H1 (cell line): Measurements from ENCODE around the gene ARHGAP23. TPM values are rescaled to one million over a fixed set of nuclear protein-coding genes. Genes with fewer than 3 reads are reported as not detected.
A peak's percentile ranks its signal among the peaks of the same experiment; 100 is the strongest.

Experiments
- CTCF ChIA-PET: fragments of 300-600 bp; sonication (Branson Sonifier 250); formaldehyde crosslinking; loops from one replicate; lab custom pipeline; 2021; ENCODE audit not compliant: partially characterized antibody; lab: Charles Lee
- POLR2A ChIA-PET: fragments of 300-600 bp; sonication (Branson Sonifier 250); formaldehyde crosslinking; loops from one replicate; lab custom pipeline; 2021; ENCODE audit warnings: inconsistent platforms; ENCODE audit not compliant: partially characterized antibody; lab: Charles Lee
- DNase-seq, 2 experiments: peaks; one replicate each; pipeline versions ENCODE4 v3.0.0 to v3.0.0-alpha.2; 2010 to 2022; ENCODE audit warnings: low spot score in 2 of 2, low read depth in 1 of 2, mixed read lengths in 1 of 2
- FAIRE-seq: peaks from 2 replicates; lab custom pipeline; 2011; peaks lifted over from hg19 to GRCh38; lab: Jason Lieb, UNC
- H2AFZ ChIP-seq: 2 replicates; pipeline ENCODE4 v1.8.1; 2012; ENCODE audit warnings: low read length, inconsistent platforms
- H2AK5ac ChIP-seq: 2 replicates; pipeline ENCODE4 v1.6.1; 2013; ENCODE audit warnings: low read depth, low read length
- H2BK120ac ChIP-seq: replicated peaks from 2 replicates; pipeline ENCODE3; 2013; ENCODE audit warnings: low read depth, low read length, inconsistent platforms
- H2BK12ac ChIP-seq: 2 replicates; pipeline ENCODE4 v1.6.1; 2013; ENCODE audit warnings: low read depth, low read length
- H2BK15ac ChIP-seq: 2 replicates; pipeline ENCODE4 v1.6.1; 2013; ENCODE audit warnings: low read length
- H2BK20ac ChIP-seq: 2 replicates; pipeline ENCODE4 v1.6.1; 2013; ENCODE audit warnings: low read length
- H2BK5ac ChIP-seq: 2 replicates; pipeline ENCODE4 v1.6.1; 2013; ENCODE audit warnings: low read depth, low read length
- H3K14ac ChIP-seq: 2 replicates; pipeline ENCODE4 v1.6.1; 2013; ENCODE audit warnings: inconsistent platforms; ENCODE audit not compliant: insufficient read length
- H3K18ac ChIP-seq: 2 replicates; pipeline ENCODE4 v1.6.1; 2013; ENCODE audit warnings: low read length; ENCODE audit errors: extremely low read depth
- H3K23ac ChIP-seq: 2 replicates; pipeline ENCODE4 v1.6.1; 2013; ENCODE audit warnings: inconsistent platforms; ENCODE audit not compliant: insufficient read length
- H3K23me2 ChIP-seq: 2 replicates; pipeline ENCODE4 v1.6.1; 2013; ENCODE audit warnings: low read depth, low read length
- H3K27ac ChIP-seq: 2 replicates; pipeline ENCODE4 v1.6.1; 2011; ENCODE audit warnings: low read depth, low read length, inconsistent platforms
- H3K27me3 ChIP-seq, 4 experiments: replicated peaks in 1 of 4; 1 replicate in 1 of 4; 2 replicates in 3 of 4; pipeline versions ENCODE4 v1.6.1 to v1.8.1; 2011 to 2013; ENCODE audit warnings: low read length in 3 of 4, mild to moderate bottlenecking in 3 of 4, inconsistent platforms in 2 of 4, mixed read lengths in 2 of 4, moderate library complexity in 1 of 4; ENCODE audit not compliant: control insufficient read depth in 3 of 4, insufficient read depth in 3 of 4; ENCODE audit errors: extremely low read depth in 1 of 4
- H3K36me3 ChIP-seq, 4 experiments: 2 replicates each; pipeline versions ENCODE4 v1.6.1 to v1.8.1; 2011 to 2013; ENCODE audit warnings: mild to moderate bottlenecking in 4 of 4, low read length in 3 of 4, moderate library complexity in 2 of 4, control low read depth in 1 of 4, inconsistent platforms in 1 of 4; ENCODE audit not compliant: insufficient read depth in 4 of 4, control insufficient read depth in 2 of 4
- H3K4ac ChIP-seq: replicated peaks from 2 replicates; pipeline ENCODE3; 2013; ENCODE audit warnings: low read length, low read depth, mixed read lengths, inconsistent platforms; ENCODE audit not compliant: insufficient read length
- H3K4me1 ChIP-seq, 4 experiments: replicated peaks in 1 of 4; 1 replicate in 1 of 4; 2 replicates in 3 of 4; pipeline versions ENCODE4 v1.6.1 to v1.8.1; 2011 to 2013; ENCODE audit warnings: low read length in 3 of 4, inconsistent platforms in 2 of 4, mixed read lengths in 1 of 4; ENCODE audit not compliant: insufficient read depth in 4 of 4, control insufficient read depth in 3 of 4
- H3K4me2 ChIP-seq, 2 experiments: 2 replicates each; pipeline versions ENCODE4 v1.6.1 to v1.8.1; 2011 to 2013; ENCODE audit warnings: low read depth in 2 of 2, low read length in 2 of 2, control low read depth in 1 of 2, inconsistent platforms in 1 of 2, mild to moderate bottlenecking in 1 of 2; ENCODE audit not compliant: insufficient read depth in 1 of 2
- H3K4me3 ChIP-seq, 4 experiments: fragments of 200-600, 300-600 bp in 1 of 4; sonication (generic), shearing (Covaris generic), sonication (Bioruptor Twin) in 1 of 4; 2 replicates each; pipeline versions ENCODE4 v1.5.1 to v1.8.1; 2011 to 2016; ENCODE audit warnings: low read length in 4 of 4, low read depth in 3 of 4, control low read depth in 2 of 4, inconsistent platforms in 2 of 4, mild to moderate bottlenecking in 2 of 4, mixed read lengths in 1 of 4, moderate library complexity in 1 of 4; ENCODE audit not compliant: insufficient read depth in 2 of 4; ENCODE audit errors: extremely low read depth in 1 of 4
- H3K56ac ChIP-seq: replicated peaks from 2 replicates; pipeline ENCODE3; 2013; ENCODE audit warnings: low read depth, mild to moderate bottlenecking, mixed read lengths, low read length, inconsistent platforms; ENCODE audit not compliant: insufficient read length
- H3K79me1 ChIP-seq: 2 replicates; pipeline ENCODE4 v1.6.1; 2013; ENCODE audit warnings: low read depth, low read length, control low read depth
- H3K79me2 ChIP-seq, 2 experiments: 2 replicates each; pipeline versions ENCODE4 v1.6.1 to v1.8.1; 2012 to 2013; ENCODE audit warnings: low read length in 2 of 2, mild to moderate bottlenecking in 2 of 2, inconsistent platforms in 1 of 2; ENCODE audit not compliant: insufficient read depth in 2 of 2, control insufficient read depth in 1 of 2
- H3K9ac ChIP-seq, 4 experiments: replicated peaks in 1 of 4; 1 replicate in 1 of 4; 2 replicates in 3 of 4; pipeline versions ENCODE4 v1.6.1 to v1.8.1; 2011 to 2013; ENCODE audit warnings: low read depth in 3 of 4, low read length in 3 of 4, control low read depth in 2 of 4, mild to moderate bottlenecking in 2 of 4, moderate library complexity in 2 of 4, inconsistent platforms in 1 of 4; ENCODE audit errors: extremely low read depth in 1 of 4
- H3K9me3 ChIP-seq, 2 experiments: 2 replicates each; pipeline versions ENCODE4 v1.6.1 to v1.8.1; 2012 to 2013; ENCODE audit warnings: mild to moderate bottlenecking in 2 of 2, moderate library complexity in 2 of 2, control low read depth in 1 of 2, inconsistent platforms in 1 of 2, low read depth in 1 of 2, low read length in 1 of 2, mixed read lengths in 1 of 2; ENCODE audit not compliant: insufficient read depth in 2 of 2
- H4K20me1 ChIP-seq, 2 experiments: replicated peaks in 1 of 2; 2 replicates each; pipeline versions ENCODE3 to v1.8.1; 2011 to 2013; ENCODE audit warnings: inconsistent platforms in 2 of 2, low read length in 2 of 2, mild to moderate bottlenecking in 1 of 2; ENCODE audit not compliant: insufficient read depth in 2 of 2, control insufficient read depth in 1 of 2
- H4K5ac ChIP-seq: 2 replicates; pipeline ENCODE4 v1.6.1; 2013; ENCODE audit warnings: low read length, low read depth, mixed read lengths, inconsistent platforms; ENCODE audit not compliant: insufficient read length
- H4K8ac ChIP-seq: 2 replicates; pipeline ENCODE4 v1.8.0; 2013; ENCODE audit warnings: mild to moderate bottlenecking, moderate library complexity, low read length, inconsistent platforms; ENCODE audit not compliant: insufficient read depth; ENCODE audit errors: extremely low read depth
- H4K91ac ChIP-seq: replicated peaks from 2 replicates; pipeline ENCODE3; 2013; ENCODE audit warnings: low read length, mixed read lengths, inconsistent platforms; ENCODE audit not compliant: insufficient read length
- ASH2L ChIP-seq: fragments of 200-600, 300-600 bp; sonication (generic); IDR thresholded peaks from one replicate; pipeline ENCODE4 v1.7.1; 2017; ENCODE audit warnings: low read length
- RAD21 ChIP-seq, 2 experiments: IDR thresholded peaks in 1 of 2; conservative IDR thresholded peaks in 1 of 2; 2 replicates each; pipeline ENCODE4 v1.6.1; 2011; ENCODE audit warnings: low read depth in 2 of 2, low read length in 2 of 2, improper control_type of control experiment in 1 of 2, inconsistent platforms in 1 of 2, mild to moderate bottlenecking in 1 of 2, moderate library complexity in 1 of 2
- WGBS, 2 experiments: shearing (Covaris generic) in 1 of 2; methylation state at CpG; one replicate each; pipeline versions ENCODE4 v1.1.6 to v1.1.7; 2013 to 2015; ENCODE audit warnings: low lambda C conversion rate in 2 of 2, mixed read lengths in 2 of 2, inconsistent platforms in 1 of 2, low coverage in 1 of 2, missing lambda C conversion rate in 1 of 2; ENCODE audit not compliant: insufficient replicate concordance in 2 of 2, insufficient coverage in 1 of 2, insufficient read length in 1 of 2; ENCODE audit errors: extremely low coverage in 1 of 2, missing lambda C conversion rate in 1 of 2; 5-methylcytosine and 5-hydroxymethylcytosine counted together
- long read RNA-seq, 2 experiments: library from RNA in 1 of 2; library from capped mRNA in 1 of 2; stranded (forward); transcript quantifications; one replicate each; pipeline ENCODE4 v2.0.0, GENCODE V29; 2021; ENCODE audit warnings: inconsistent platforms in 1 of 2
- polyA minus RNA-seq, 3 experiments: library from RNA; depleted of rRNA, polyadenylated mRNA; stranded (reverse); fragments of >200 nt; gene quantifications; 1 replicate in 2 of 3; 2 replicates in 1 of 3; pipeline ENCODE4 v1.2.3, GENCODE V29; 2011
- polyA plus RNA-seq, 7 experiments: library from polyadenylated mRNA; depleted of rRNA in 3 of 7; stranded (reverse) in 5 of 7; unstranded in 2 of 7; fragments of >200 nt in 5 of 7; fragments of 200-250 nt in 2 of 7; gene quantifications; 1 replicate in 5 of 7; 2 replicates in 1 of 7; 4 replicates in 1 of 7; pipeline versions ENCODE4 v1.2.1 to v1.2.3, GENCODE V29; 2011 to 2013; ENCODE audit warnings: missing spikeins in 2 of 7, mixed read lengths in 2 of 7
- total RNA-seq: library from RNA; stranded (reverse); fragmentation: NEBNext Ultra II Directional; extraction: Animal tissue kit (Norgen Biotek cat#: 25700); gene quantifications from 2 replicates; pipeline ENCODE4 v1.2.1, GENCODE V29; 2021

Gene ARHGAP23, protein sequence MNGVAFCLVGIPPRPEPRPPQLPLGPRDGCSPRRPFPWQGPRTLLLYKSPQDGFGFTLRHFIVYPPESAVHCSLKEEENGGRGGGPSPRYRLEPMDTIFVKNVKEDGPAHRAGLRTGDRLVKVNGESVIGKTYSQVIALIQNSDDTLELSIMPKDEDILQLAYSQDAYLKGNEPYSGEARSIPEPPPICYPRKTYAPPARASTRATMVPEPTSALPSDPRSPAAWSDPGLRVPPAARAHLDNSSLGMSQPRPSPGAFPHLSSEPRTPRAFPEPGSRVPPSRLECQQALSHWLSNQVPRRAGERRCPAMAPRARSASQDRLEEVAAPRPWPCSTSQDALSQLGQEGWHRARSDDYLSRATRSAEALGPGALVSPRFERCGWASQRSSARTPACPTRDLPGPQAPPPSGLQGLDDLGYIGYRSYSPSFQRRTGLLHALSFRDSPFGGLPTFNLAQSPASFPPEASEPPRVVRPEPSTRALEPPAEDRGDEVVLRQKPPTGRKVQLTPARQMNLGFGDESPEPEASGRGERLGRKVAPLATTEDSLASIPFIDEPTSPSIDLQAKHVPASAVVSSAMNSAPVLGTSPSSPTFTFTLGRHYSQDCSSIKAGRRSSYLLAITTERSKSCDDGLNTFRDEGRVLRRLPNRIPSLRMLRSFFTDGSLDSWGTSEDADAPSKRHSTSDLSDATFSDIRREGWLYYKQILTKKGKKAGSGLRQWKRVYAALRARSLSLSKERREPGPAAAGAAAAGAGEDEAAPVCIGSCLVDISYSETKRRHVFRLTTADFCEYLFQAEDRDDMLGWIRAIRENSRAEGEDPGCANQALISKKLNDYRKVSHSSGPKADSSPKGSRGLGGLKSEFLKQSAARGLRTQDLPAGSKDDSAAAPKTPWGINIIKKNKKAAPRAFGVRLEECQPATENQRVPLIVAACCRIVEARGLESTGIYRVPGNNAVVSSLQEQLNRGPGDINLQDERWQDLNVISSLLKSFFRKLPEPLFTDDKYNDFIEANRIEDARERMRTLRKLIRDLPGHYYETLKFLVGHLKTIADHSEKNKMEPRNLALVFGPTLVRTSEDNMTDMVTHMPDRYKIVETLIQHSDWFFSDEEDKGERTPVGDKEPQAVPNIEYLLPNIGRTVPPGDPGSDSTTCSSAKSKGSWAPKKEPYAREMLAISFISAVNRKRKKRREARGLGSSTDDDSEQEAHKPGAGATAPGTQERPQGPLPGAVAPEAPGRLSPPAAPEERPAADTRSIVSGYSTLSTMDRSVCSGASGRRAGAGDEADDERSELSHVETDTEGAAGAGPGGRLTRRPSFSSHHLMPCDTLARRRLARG (N-terminal part only)
- total RNA-seq: 107 and 108 TPM in 2 replicates
- polyA plus RNA-seq (2011; rRNA removed): 16.3 and 28.6 TPM in 2 replicates
- 21.0 TPM for polyA plus RNA-seq (2011; cell fraction: cytosol; rRNA removed)
- 52.6 TPM for polyA plus RNA-seq (2011; cell fraction: nucleus; rRNA removed)
- 39.3 to 66.4 TPM (median 42.6 TPM) in 4 replicates for polyA plus RNA-seq (2012, experiment 1 of 2)
- polyA plus RNA-seq (2012, experiment 2 of 2): 39.0 TPM
- 43.2 TPM for polyA plus RNA-seq (2013, experiment 1 of 2)
- 43.6 TPM for polyA plus RNA-seq (2013, experiment 2 of 2)
- polyA minus RNA-seq (2011; rRNA and poly(A)+ RNA removed): 23.8 and 36.4 TPM in 2 replicates
- 25.8 TPM for polyA minus RNA-seq (2011; cell fraction: cytosol; rRNA and poly(A)+ RNA removed)
- polyA minus RNA-seq (2011; cell fraction: nucleus; rRNA and poly(A)+ RNA removed): 69.0 TPM
- long read RNA-seq, experiment 1, partial matches to known transcripts: 28 of 32 reads
- long read RNA-seq, experiment 1, other reads (novel, unspliced or antisense): 4 of 32 reads
- long read RNA-seq, experiment 2, partial matches to known transcripts: 0 of 1 reads
- long read RNA-seq, experiment 2, other reads (novel, unspliced or antisense): 1 of 1 reads

DNA sequence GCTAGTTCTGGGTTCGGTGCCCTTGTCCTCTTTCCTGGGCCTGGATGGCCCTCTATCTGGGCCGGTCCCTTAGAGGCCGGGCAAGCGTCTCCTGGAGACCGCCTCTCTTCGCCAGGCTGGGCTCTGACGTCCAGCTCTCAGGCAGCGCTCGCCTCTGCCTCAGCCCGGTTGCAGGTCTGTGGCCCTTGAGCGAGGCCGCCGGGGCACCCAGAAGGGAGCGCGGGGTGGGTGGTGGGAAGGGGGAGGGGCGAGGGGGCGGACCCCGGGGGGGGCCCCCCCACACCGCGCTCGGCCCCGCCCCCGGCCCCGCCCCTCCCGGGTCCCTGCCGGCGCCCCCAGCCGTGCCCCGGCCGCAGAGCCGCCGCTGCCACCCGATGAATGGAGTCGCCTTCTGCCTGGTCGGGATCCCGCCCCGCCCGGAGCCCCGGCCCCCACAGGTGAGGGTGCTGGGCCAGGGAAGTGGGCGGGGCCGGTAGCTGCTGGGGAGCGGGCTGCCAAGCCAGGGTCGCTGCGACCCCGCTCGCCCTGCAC lies at the start of gene ARHGAP23:
TSS of gene ARHGAP23 (plus strand) at position 353 of the 531 bp plus-strand sequence. CDS start at position 375, 22 bp downstream.
- Histone ChIP-seq H3K4me3 (peak within 1 kb of the TSS; percentile 66 to 91 (median 72)), H4K91ac (peak within 1 kb of the TSS; percentile 26), H3K79me2 (peaks cover 0 to 49% of the 10 kb centered on the region in 2 experiments; a peak in 2 of 4 replicates), H3K9ac (peak within 1 kb of the TSS in 1 of 4 experiments; percentile 39; a peak in 3 of 7 replicates), H3K18ac (peak within 1 kb of the TSS; percentile 87), H3K23me2 (peaks cover 6% of the 10 kb centered on the region), H3K4ac (peak within 1 kb of the TSS; percentile 74), H2BK20ac (peak within 1 kb of the TSS; percentile 90; the same call in 1 of the 2 replicates), H3K27ac (no peak within 1 kb of the TSS; the same call in 1 of the 2 replicates), H2BK5ac (peak within 1 kb of the TSS; percentile 75; the same call in 1 of the 2 replicates), H4K8ac (peak within 1 kb of the TSS; percentile 35), H4K20me1 (peaks cover 4 to 7% of the 10 kb centered on the region in 2 experiments), H2AFZ (no peak within 1 kb of the TSS), H4K5ac (peak within 1 kb of the TSS; percentile 62), H3K4me1 (peaks cover 22 to 35% (median 25%) of the 10 kb centered on the region in 4 experiments), H2BK120ac (no peak within 1 kb of the TSS), H3K36me3 (no peaks in the 10 kb centered on the region), H3K4me2 (peak within 1 kb of the TSS; percentile 81 to 90), H3K9me3 (no peaks in the 10 kb centered on the region), H3K27me3 (no peaks in the 10 kb centered on the region), H2BK15ac (peak within 1 kb of the TSS; percentile 72; the same call in 1 of the 2 replicates), H3K79me1 (peaks cover 14% of the 10 kb centered on the region), H2BK12ac (peak within 1 kb of the TSS; percentile 68; the same call in 1 of the 2 replicates), H3K23ac (no peak within 1 kb of the TSS), H3K14ac (no peak within 1 kb of the TSS), H3K56ac (no peak within 1 kb of the TSS), H2AK5ac (peak within 1 kb of the TSS; percentile 58; the same call in 1 of the 2 replicates)
- peak in 1 of 2 experiments; percentile 67 for DNase-seq
- CTCF ChIA-PET: interaction anchor here (0.7 to 24.5 kb wide), 9 partner anchors 11 to 249 kb away, joined by 3 to 400 read pairs (median 4); partner anchors contain the start of genes GPR179 and SOCS7
- FAIRE-seq: no peak
- WGBS, 2 experiments: 13% methylated on average over 6 of the region's 46 CpGs; no CpG with 5 or more reads in 1 of the 2 experiments
- POLR2A ChIA-PET: interaction anchor here (0.6 to 7.6 kb wide), 10 partner anchors 12 to 235 kb away, joined by 3 to 72 read pairs (median 5); no protein-coding TSS in a partner anchor
- TF ChIP-seq ASH2L (no peak), RAD21 (IDR thresholded peaks at IDR 0.05 in 1 of 2, conservative IDR thresholded peaks at IDR 0.05 in 1 of 2; ENCODE audit: low read depth in 2 of 2, low read length in 2 of 2) (peak in 1 of 2 experiments; percentile 1; a peak in 1 of 4 replicates)
